GM20000 (cell line): ENCODE measurements around the gene LRRC58.

Source experiments
- DNase-seq: peaks from one replicate; pipeline ENCODE4 v3.0.0; 2012; ENCODE audit warnings: low spot score
- TF ChIP-seq, protein P1 (sequence below): IDR thresholded peaks from 2 replicates; pipeline ENCODE4 v1.5.1; 2012; ENCODE audit warnings: mild to moderate bottlenecking, control low read depth; ENCODE audit errors: extremely low read depth, missing control alignments

Gene LRRC58

DNA sequence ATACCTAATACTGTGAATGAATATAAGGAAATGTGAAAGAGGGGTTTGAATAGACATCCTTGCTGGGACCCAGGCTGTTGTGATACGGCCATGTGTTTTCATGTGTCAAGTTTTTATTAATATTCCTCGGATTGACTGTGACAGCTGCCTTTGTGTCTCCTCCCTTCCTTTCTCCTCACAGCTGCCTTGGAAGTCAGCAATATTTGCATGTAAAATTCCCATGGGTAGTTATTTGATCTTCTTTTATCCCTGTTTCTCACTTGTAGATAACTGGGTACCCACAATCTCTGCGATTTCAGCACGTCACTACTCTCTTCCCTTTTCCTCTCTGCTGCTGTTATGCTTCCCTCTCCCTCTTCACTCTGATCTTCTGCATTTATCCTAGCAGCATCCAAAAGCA, 73.5 kb downstream of the LRRC58 start:
- TF ChIP-seq, protein P1, sequence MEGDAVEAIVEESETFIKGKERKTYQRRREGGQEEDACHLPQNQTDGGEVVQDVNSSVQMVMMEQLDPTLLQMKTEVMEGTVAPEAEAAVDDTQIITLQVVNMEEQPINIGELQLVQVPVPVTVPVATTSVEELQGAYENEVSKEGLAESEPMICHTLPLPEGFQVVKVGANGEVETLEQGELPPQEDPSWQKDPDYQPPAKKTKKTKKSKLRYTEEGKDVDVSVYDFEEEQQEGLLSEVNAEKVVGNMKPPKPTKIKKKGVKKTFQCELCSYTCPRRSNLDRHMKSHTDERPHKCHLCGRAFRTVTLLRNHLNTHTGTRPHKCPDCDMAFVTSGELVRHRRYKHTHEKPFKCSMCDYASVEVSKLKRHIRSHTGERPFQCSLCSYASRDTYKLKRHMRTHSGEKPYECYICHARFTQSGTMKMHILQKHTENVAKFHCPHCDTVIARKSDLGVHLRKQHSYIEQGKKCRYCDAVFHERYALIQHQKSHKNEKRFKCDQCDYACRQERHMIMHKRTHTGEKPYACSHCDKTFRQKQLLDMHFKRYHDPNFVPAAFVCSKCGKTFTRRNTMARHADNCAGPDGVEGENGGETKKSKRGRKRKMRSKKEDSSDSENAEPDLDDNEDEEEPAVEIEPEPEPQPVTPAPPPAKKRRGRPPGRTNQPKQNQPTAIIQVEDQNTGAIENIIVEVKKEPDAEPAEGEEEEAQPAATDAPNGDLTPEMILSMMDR = no peak
- no peak for DNase-seq

DNA sequence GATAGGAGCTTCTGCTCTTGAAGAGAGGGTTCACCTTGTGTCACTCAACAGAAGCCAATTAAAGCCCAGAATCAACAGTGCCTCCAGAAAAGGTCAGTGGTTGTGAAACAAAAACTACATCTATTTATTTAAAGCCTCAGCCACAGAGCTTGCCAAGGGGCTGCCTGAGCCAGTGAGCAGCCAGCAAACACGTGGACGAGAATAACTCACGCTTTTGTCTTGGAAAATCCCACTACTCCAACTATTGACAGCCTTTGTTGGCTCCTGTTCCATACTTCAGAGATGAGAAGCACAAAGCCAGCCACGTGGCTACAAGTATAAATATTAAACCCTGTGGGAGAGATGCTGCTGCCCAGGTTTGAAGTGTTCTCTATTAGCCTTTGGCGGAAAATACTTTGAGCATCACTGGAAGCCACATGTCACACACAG, 74.4 kb downstream of the LRRC58 start:
- no peak for DNase-seq
- TF ChIP-seq, protein P1 = no peak
